NCI-H82 (cell line): ENCODE measurements around the gene PDZD8.

Experiments used
- DNase-seq: peaks from one replicate; lab custom pipeline; 2025; lab: John Stamatoyannopoulos, UW

PDZD8 gene

DNA sequence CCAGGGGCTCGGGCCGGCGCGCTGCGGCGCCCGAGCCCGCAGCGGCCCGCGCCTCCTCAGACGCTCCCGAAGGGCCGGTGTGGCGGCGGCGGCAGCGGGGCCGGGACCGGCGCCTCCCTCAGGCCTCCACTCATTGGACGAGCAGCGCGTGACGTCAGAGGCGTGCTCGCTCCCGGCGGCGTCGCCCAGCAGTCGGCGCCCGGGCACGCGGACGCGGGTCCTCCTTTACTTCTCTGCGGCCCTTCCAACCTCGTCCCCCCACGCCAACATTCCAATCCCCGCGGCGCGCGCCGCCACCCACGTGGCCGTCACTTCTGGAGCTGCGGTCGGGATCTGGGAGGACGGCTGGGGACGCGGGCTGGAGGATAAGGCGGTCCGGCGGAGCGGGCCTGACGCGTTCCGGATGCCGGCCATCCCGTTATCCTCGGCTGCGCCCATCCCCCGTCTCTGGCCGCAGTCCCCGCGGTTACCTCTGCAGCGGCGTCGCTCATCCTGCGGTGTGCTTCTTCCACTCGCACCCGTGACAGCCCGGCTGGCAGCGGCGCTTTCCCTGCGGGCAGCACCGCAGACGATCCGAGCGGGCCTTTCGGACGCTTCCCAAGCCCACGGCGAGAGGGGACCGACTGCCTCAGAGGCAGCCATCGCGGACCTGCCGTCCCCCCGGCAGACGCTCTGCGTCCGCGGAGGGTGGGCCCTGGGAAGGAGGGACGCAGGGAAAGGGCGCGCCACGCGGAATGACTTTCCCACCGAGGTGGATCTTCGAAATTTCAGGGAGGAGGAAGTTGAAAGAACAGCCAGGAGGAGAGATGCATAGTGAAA lies at the start of gene PDZD8:
TSS of gene PDZD8 (minus strand) at position 81 of the 819 bp plus-strand sequence. CDS start 213 bp downstream, outside the sequence.
- peak; percentile 92 for DNase-seq

DNA sequence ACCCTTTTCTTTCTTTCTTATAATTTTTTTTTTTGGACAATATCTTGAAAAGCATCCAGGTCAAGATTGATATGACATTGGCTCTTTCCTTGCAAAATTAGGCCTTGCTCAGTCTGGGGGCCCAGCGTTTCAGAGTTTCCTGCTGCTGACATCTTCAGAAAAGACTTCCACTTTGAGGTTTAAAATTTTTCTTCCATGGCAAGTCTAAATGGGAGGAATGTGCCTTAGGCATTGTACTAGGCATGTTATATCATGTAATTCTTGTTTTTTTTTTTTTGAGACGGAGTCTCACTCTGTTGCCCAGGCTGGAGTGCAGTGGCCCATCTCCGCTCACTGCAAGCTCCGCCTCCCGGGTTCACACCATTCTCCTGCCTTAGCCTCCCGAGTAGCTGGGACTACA lies 48.9 kb upstream of the PDZD8 start:
- DNase-seq = no peak

GRCh38 chr10:117421985-117422384 lies 46.7 kb upstream of the PDZD8 start:
- no peak for DNase-seq

- no peak for DNase-seq
These were observed 45.5 kb upstream of the PDZD8 start for GRCh38 chr10:117420768-117421167.

GRCh38 chr10:117419921-117420320 lies 44.7 kb upstream of the PDZD8 start:
- no peak for DNase-seq

GRCh38 chr10:117419159-117419558 lies 43.9 kb upstream of the PDZD8 start:
- no peak for DNase-seq

DNA sequence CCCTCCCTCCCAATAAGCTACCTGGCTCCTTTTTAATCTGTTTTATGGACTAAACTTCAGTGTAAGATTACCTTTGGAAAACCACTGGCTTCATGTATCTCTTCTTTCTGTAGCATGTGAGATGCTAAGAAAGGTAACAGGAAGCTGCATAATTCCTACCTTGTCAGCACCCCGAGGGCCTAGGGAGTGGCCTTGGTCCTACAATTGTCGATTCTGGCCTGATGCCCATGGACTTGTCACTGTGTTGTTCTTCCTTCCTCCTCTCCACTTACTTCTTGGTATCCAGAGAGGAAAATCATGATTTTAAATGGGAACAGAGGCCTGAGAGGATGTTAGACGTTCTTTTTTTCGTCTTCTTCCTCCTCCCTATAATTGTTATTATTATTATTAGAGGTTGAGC lies 42.9 kb upstream of the PDZD8 start:
- no peak for DNase-seq

GRCh38 chr10:117417196-117417595 lies 42.0 kb upstream of the PDZD8 start:
- no peak for DNase-seq

DNA sequence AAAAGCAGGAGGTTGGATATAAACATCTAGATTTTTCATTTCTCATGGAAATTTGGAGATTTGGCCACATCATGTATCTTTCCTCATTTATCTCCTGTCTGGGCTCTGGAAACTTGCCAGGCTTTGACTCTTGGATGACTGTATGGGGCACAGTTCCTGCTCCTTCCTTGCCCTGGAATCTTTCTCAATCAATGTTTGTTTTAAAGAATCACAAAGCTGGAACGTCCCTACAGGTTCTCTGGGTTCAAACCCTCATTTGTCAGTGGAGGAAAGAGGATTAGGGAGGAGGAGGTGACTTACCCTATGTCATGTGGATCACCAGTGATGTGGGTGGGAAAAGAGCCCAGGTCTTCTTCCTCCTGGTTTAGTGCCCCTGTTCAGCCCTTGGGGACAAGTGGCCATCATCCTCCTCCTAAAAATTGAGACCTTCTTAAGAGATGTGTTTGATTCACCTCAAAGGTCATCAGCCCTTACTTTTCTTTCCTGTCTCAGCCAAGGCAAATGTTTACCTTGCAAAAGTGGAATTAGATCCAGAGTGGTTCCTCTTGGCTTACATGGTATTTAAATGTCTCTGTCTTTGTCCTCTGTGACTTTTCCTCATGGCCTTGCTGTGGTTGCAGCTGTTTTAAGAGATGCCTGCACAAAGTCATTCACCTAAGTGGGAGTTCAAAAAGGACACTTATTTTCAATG lies 38.8 kb upstream of the PDZD8 start:
- no peak for DNase-seq

DNA sequence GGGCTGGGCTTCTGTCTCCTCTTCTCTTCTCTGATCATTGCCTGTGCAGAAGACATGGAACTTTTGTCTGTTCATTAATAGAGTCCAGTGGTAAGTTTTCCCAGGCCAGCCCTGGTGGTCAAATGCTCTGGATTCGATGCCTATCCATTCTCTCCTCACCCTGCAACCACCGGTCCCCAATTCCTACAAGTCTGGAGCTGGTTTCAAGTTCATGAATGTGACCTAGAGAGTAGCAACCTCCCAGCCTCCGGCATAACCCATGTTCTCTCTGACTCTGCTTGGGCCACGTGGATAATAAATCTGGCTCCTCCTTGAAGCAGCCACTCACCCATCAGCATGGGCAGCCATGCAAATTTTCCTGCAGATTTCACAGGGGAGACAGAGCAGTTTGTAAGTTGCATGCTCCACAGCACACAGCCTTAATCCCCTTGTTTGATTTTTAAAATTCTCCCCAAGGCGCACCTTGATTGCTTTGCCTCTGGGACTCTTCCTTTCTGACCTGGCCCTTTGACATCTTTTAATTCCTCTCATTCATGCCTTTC lies 37.3 kb upstream of the PDZD8 start:
- peak; percentile 31 for DNase-seq

- DNase-seq = no peak
These were observed 36.5 kb upstream of the PDZD8 start for GRCh38 chr10:117411479-117412399.

DNA sequence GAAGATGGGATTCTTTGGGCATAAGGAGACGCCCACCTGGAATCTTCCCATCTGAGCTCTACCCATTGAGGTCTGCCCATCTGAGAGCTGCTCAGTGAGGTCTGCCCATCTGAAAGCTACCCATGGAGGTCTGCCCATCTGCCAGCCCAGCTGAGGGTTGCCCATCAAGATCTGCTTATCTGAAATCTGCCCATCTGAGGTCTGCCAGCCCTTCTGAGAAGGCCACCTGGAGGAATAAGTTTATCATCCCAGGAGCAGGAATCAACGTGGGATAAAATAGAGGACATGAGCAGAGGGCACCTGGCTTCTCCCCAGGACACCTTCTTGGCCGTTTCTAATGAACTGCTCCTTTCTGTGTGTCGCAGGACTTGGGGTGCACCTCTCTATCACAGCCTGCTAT lies 35.3 kb upstream of the PDZD8 start:
- DNase-seq = no peak

DNA sequence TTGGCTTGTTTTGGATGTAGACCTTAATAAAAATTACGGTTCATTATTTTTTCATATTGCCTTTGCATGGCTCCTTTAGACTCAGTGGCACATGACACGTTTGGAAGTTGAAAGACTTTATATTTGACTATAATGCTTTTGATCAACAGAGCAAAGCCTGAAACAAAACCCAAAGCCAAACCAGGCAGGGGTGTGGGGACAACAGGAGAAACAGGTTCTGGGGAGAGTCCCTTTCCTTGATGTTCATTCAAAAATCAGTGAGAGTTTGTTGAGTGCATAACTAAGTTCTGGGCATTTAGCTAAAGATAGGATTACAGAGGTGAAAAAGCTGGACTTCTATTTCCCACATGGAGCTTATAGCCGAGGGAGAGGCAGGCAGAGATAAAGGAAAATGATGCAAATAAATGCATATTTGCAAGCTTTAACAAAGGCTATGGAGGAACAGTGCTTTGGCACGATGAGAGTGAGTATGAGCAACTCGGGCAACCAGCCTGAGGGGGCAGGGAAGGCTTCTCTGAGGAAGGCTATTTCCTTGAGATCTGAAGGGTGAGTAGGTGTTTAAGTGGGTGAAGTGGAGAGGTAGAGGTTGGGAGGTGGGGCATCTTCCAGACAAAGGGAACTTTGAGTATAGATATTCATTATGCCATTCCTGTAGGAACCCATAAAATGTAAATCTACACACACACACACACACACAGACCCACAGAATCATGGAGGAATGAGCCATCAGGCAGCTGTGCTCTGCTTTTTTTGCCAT lies 34.5 kb upstream of the PDZD8 start:
- no peak for DNase-seq

GRCh38 chr10:117408436-117409384 lies 33.5 kb upstream of the PDZD8 start:
- DNase-seq = no peak

DNA sequence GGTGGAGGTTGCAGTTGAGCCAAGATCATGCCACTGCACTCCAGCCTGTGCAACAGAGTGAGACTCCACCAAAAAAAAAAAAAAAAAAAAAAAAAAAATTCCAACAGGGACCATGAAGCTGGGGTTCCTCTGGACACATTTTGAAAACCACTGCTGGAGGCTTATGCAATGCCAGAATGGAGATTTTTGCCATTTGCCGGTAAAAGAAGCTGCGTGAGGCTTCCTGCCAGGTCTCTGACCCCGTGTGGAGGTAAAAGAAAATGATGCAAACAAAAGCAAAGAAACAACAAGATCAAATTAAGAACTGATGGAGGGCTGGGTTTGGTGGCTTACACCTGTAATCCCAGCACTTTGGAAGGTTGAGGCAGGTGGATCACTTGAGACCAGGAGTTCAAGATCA lies 30.5 kb upstream of the PDZD8 start:
- DNase-seq = no peak

- no peak for DNase-seq
These were observed 25.1 kb upstream of the PDZD8 start for GRCh38 chr10:117400329-117400728.

DNA sequence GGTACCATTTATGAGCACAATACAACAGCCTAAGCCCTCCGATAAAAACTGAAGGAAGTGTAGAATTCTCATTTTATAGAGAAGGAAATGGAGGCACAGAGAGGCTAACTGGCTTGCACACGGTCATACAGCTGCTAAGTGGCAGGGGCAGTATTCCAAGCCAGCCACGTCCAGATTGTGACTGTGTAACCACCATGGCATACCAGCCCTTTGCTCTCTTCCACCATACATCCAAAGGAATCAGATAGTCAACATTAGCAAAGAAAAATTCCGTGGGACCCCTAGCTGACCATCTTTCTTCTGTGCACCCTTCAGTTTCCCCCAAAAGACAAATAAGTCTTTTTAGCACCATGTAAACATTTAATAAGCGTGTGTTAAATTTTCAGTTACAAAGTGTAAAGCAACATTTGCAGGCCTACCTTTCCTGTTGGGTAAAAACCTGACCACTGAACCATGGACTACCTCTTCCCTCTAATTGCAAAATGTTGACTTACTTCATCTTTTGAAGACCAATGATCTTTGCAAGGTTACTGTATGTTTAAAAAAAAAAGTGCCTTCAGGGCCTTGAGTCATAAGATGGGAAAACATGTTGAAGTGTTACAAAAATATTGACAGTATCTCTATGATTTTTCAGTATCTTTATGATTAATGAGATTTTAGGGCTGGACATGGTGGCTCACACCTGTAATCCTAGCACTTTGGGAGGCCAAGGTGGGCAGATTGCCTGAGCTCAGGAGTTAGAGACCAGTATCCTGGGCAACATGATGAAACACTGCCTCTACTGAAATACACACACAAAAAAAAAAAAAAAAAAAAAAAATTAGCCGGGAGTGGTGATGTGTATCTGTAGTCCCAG lies 24.3 kb upstream of the PDZD8 start:
- no peak for DNase-seq

DNA sequence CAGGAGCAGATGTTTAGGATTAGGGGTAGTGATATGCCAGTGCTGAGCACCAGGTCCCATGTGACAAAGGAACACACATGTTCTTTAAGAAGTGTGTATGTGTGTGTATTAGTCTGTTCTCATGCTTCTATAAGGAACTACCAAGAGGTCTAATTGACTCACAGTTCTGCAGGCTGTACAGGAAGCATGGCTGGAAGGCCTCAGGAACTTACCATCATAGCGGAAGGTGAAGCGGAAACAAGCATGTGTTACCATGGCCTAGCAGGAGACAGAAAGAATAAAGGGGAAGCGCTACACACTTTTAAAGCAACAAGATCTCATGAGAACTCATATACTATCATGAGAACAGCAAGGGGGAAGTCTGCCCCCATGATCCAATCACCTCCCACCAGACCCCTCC lies 22.8 kb upstream of the PDZD8 start:
- DNase-seq = no peak
